Gastroesophageal sphincter (tissue), 3 donors: Measurements from ENCODE around the gene INSR.

Source experiments
- CTCF ChIP-seq, 4 experiments: fragments of 200-600 bp in 2 of 4; fragments of 450-650 bp in 2 of 4; sonication (generic) in 1 of 4; IDR thresholded peaks; one replicate each; pipeline ENCODE4 v1.5.1; 2017 to 2019; ENCODE audit warnings: antibody characterized with exemption in 4 of 4, mild to moderate bottlenecking in 2 of 4, moderate library complexity in 2 of 4
- POLR2AphosphoS5 ChIP-seq: sonication (generic); formaldehyde crosslinking; IDR thresholded peaks from one replicate; pipeline ENCODE4 v1.6.1; 2017; ENCODE audit warnings: antibody characterized with exemption

DNA sequence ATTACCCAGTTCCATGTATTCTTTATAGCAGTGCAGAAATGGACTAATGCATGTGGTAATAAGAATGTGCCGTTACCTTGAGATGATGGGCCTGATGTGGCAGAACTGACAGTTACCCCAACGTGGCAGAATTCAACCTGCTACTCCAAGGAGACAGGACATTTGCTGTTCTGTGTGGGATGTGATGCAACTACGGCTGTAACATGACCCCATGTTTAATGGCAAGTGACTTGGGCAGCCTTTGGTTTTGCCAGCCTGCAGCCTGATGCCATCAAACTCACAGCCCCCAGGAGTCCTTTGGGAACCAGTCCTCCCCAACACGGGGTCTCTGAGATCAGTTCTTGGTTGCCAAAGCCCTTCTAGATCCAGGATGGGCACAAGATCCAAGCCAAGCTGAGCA is 117.4 kb downstream of the INSR start:
- TF ChIP-seq POLR2AphosphoS5 (no peak), CTCF (IDR thresholded peaks at IDR 0.05) (no peak)
